ENCODE results near the gene SCP2.

GRCh38 chr1:52904927-52905698, 22.0 kb upstream of the SCP2 start:
- TF ChIP-seq CTCF (IDR thresholded peaks at IDR 0.05; ENCODE audit: low read depth, low read length, poor library complexity, severe bottlenecking) (peak; percentile 58), EZH2phosphoT487 (IDR thresholded peaks at IDR 0.05; ENCODE audit: borderline replicate concordance, low read length) (no peak)

Data from DOHH2 (cell line).